ENCODE results near the gene HDHD3. TPM values are rescaled to one million over a fixed set of nuclear protein-coding genes. Genes with fewer than 3 reads are reported as not detected.

Gene HDHD3
- total RNA-seq, 4 donors from 2014 or later, result 12.6 to 30.6 (median 16.7) TPM

- no peak for TF ChIP-seq CTCF (IDR thresholded peaks at IDR 0.05)
- DNase-seq (ENCODE audit: low spot score), result no peak
- ATAC-seq (ENCODE audit: low FRiP score), result no peak
Measured at GRCh38 chr9:113341712-113342410, 34.9 kb downstream of the HDHD3 start.

- ATAC-seq (ENCODE audit: low FRiP score) (peak; percentile 98), DNase-seq (ENCODE audit: low spot score) (peak; percentile 38)
- no peak for TF ChIP-seq CTCF (IDR thresholded peaks at IDR 0.05)
Measured at GRCh38 chr9:113340011-113340699, 36.6 kb downstream of the HDHD3 start, which contains the start of gene WDR31. WDR31 (minus strand) TSS chr9:113340275; CDS start chr9:113332022, 8,253 bp downstream.

GRCh38 chr9:113337714-113338113, 39.1 kb downstream of the HDHD3 start:
- DNase-seq (ENCODE audit: low spot score) (no peak), ATAC-seq (ENCODE audit: low FRiP score) (no peak)
- no peak for TF ChIP-seq CTCF (IDR thresholded peaks at IDR 0.05)

GRCh38 chr9:113331780-113332179, 45.0 kb downstream of the HDHD3 start:
- DNase-seq (ENCODE audit: low spot score) (no peak), ATAC-seq (ENCODE audit: low FRiP score) (no peak)
- no peak for TF ChIP-seq CTCF (IDR thresholded peaks at IDR 0.05)

GRCh38 chr9:113328045-113328782, 48.6 kb downstream of the HDHD3 start:
- TF ChIP-seq CTCF (IDR thresholded peaks at IDR 0.05), result no peak
- ATAC-seq (ENCODE audit: low FRiP score), result no peak
- no peak for DNase-seq (ENCODE audit: low spot score)

- DNase-seq (ENCODE audit: low spot score) (no peak), ATAC-seq (ENCODE audit: low FRiP score) (no peak)
- TF ChIP-seq CTCF (IDR thresholded peaks at IDR 0.05), result no peak
Measured at GRCh38 chr9:113326230-113326629, 50.6 kb downstream of the HDHD3 start.

Other genes with a start within 250 kb of the HDHD3 start
- 100 to 1,000 TPM in 1 of 4 donors, 10 to 100 TPM in 3; 50.3 to 141 (median 96.1) TPM for gene SLC31A2, start 226.0 kb downstream of the HDHD3 start, total RNA-seq
- 10 to 100 TPM; 20.5 to 42.3 (median 32.0) TPM for gene FKBP15, start 155.7 kb downstream of the HDHD3 start, total RNA-seq
- gene SLC31A1, start 155.4 kb downstream of the HDHD3 start, total RNA-seq, result 10 to 100 TPM; 11.2 to 26.7 (median 18.6) TPM
- gene CDC26, start 101.4 kb downstream of the HDHD3 start, total RNA-seq, result 10 to 100 TPM; 20.1 to 39.9 (median 25.3) TPM
- gene PRPF4, start 101.3 kb downstream of the HDHD3 start, total RNA-seq, result 10 to 100 TPM; 15.4 to 33.9 (median 18.7) TPM
- under 1 TPM in 1 of 4 donors, not detected in 3; 0.19 TPM for gene RNF183, start 73.6 kb downstream of the HDHD3 start, total RNA-seq
- 1 to 10 TPM in 2 of 4 donors, under 1 TPM in 2; 0.60 to 2.0 (median 0.90) TPM for gene WDR31, start 36.7 kb downstream of the HDHD3 start, total RNA-seq
- gene BSPRY, start 27.4 kb downstream of the HDHD3 start, total RNA-seq, result under 1 TPM in 2 of 4 donors, not detected in 2; 0.19 to 0.63 TPM
- 10 to 100 TPM; 24.7 to 28.9 (median 25.7) TPM for gene ALAD, start 24.3 kb upstream of the HDHD3 start, total RNA-seq
- gene POLE3, start 33.7 kb upstream of the HDHD3 start, total RNA-seq, result 10 to 100 TPM; 29.1 to 59.4 (median 32.2) TPM
- under 1 TPM; 0.37 to 0.96 (median 0.53) TPM for gene C9orf43, start 33.8 kb upstream of the HDHD3 start, total RNA-seq
- 100 to 1,000 TPM in 2 of 4 donors, 10 to 100 TPM in 2; 76.0 to 169 (median 105) TPM for gene RGS3, start 86.7 kb upstream of the HDHD3 start, total RNA-seq

All from omental fat pad (tissue), 4 donors.